Small intestine (tissue), 7 donors: ENCODE measurements around the gene RARB. TPM values are rescaled to one million over a fixed set of nuclear protein-coding genes. Genes with fewer than 3 reads are reported as not detected.
A peak's percentile ranks its signal among the peaks of the same experiment; 100 is the strongest.

Experiments used
- DNase-seq, 2 donors: peaks; one replicate each; pipeline versions ENCODE4 v3.0.0 to v3.0.0-alpha.2; 2013
- FAIRE-seq: peaks from 2 replicates; lab custom pipeline; 2012; peaks lifted over from hg19 to GRCh38; lab: Jason Lieb, UNC
- H3K27ac ChIP-seq, 3 donors: one replicate each; pipeline ENCODE4 v1.5.1; 2013; ENCODE audit warnings: low read length in 2 of 3, mild to moderate bottlenecking in 2 of 3, control low read depth in 1 of 3, inconsistent platforms in 1 of 3, low read depth in 1 of 3, moderate library complexity in 1 of 3
- H3K27me3 ChIP-seq, 3 donors: one replicate each; pipeline ENCODE4 v1.6.1; 2013; ENCODE audit warnings: low read length in 3 of 3, inconsistent platforms in 1 of 3; ENCODE audit not compliant: control insufficient read depth in 3 of 3, insufficient read depth in 3 of 3
- H3K36me3 ChIP-seq, 3 donors: one replicate each; pipeline ENCODE4 v1.6.1; 2013; ENCODE audit warnings: low read length in 3 of 3, inconsistent platforms in 1 of 3, low read depth in 1 of 3, mild to moderate bottlenecking in 1 of 3, moderate library complexity in 1 of 3; ENCODE audit not compliant: control insufficient read depth in 3 of 3, insufficient read depth in 2 of 3
- H3K4me1 ChIP-seq, 3 donors: one replicate each; pipeline ENCODE4 v1.6.1; 2013; ENCODE audit warnings: low read length in 2 of 3, inconsistent platforms in 1 of 3, low read depth in 1 of 3, mild to moderate bottlenecking in 1 of 3, moderate library complexity in 1 of 3; ENCODE audit not compliant: control insufficient read depth in 3 of 3, insufficient read depth in 2 of 3
- H3K4me3 ChIP-seq, 3 donors: one replicate each; pipeline ENCODE4 v1.5.1; 2013; ENCODE audit warnings: low read length in 3 of 3, control low read depth in 1 of 3, inconsistent platforms in 1 of 3, low read depth in 1 of 3, mild to moderate bottlenecking in 1 of 3, moderate library complexity in 1 of 3
- H3K9me3 ChIP-seq, 2 donors: one replicate each; pipeline ENCODE4 v1.6.1; 2013; ENCODE audit warnings: low read depth in 1 of 2, low read length in 1 of 2; ENCODE audit not compliant: control insufficient read depth in 2 of 2, insufficient read depth in 1 of 2
- WGBS, 3 donors: extraction: QIAGEN DNeasy Blood & Tissue Kit; methylation state at CpG; one replicate each; pipeline ENCODE4 v1.1.7; 2013; 5-methylcytosine and 5-hydroxymethylcytosine counted together
- polyA plus RNA-seq, 4 donors: library from polyadenylated mRNA; stranded (reverse) in 3 of 4; unstranded in 1 of 4; fragments of 200-250 nt in 3 of 4; fragments of 120-200 nt in 1 of 4; gene quantifications; one replicate each; pipeline versions ENCODE4 v1.2.1 to v1.2.3, GENCODE V29; 2013
- donor health status: healthy with polysubstance abuse.
- donor health status: control.
- donor health status: control.
- donor health status: Bipolar disorder and iron deficiency.
- donor health status: healthy.

Gene RARB
- polyA plus RNA-seq, 4 donors = 0.27 to 9.0 (median 0.89) TPM

- peaks cover 0 to 6% of the 10 kb centered on the region in 2 donors for H3K9me3 ChIP-seq
- H3K27ac ChIP-seq = peak overlapping the region in 1 of 3 donors; percentile 73
- no peaks in the 10 kb centered on the region for H3K27me3 ChIP-seq
- H3K36me3 ChIP-seq = no peaks in the 10 kb centered on the region
- H3K4me1 ChIP-seq = peaks cover 0 to 24% (median 0%) of the 10 kb centered on the region in 3 donors
- DNase-seq (peak; percentile 23 to 74), FAIRE-seq (no peak)
- no peak overlapping the region for H3K4me3 ChIP-seq
Measured at GRCh38 chr3:25412269-25412668, 15.8 kb upstream of the RARB start.

- H3K4me1 ChIP-seq = peaks cover 0 to 18% (median 0%) of the 10 kb centered on the region in 3 donors
- no peak overlapping the region for H3K4me3 ChIP-seq
- H3K9me3 ChIP-seq = peaks cover 0 to 13% of the 10 kb centered on the region in 2 donors
- H3K36me3 ChIP-seq = no peaks in the 10 kb centered on the region
- WGBS, 3 donors = 78 to 87% (median 81%) methylated on average over 6 of the region's 6 CpGs
- FAIRE-seq (no peak), DNase-seq (peak in 1 of 2 donors; percentile 40)
- H3K27ac ChIP-seq = peak overlapping the region in 1 of 3 donors; percentile 54
- H3K27me3 ChIP-seq = no peaks in the 10 kb centered on the region
Measured at GRCh38 chr3:25416176-25416575, 11.9 kb upstream of the RARB start.

GRCh38 chr3:25418596-25418995 is 9.5 kb upstream of the RARB start:
- FAIRE-seq (no peak), DNase-seq (no peak)
- H3K27me3 ChIP-seq = no peaks in the 10 kb centered on the region
- peaks cover 0 to 10% (median 0%) of the 10 kb centered on the region in 3 donors for H3K4me1 ChIP-seq
- no peak overlapping the region for H3K27ac ChIP-seq
- 81 to 100% (median 89%) methylated on average over 1 of the region's 1 CpG for WGBS, 3 donors
- no peak overlapping the region for H3K4me3 ChIP-seq
- peaks cover 0 to 13% of the 10 kb centered on the region in 2 donors for H3K9me3 ChIP-seq
- H3K36me3 ChIP-seq = no peaks in the 10 kb centered on the region

- WGBS, 3 donors = 52 to 76% (median 73%) methylated on average over 1 of the region's 1 CpG
Measured at GRCh38 chr3:25419251-25419650, 8.8 kb upstream of the RARB start.

GRCh38 chr3:25420147-25420546 is 7.9 kb upstream of the RARB start:
- Histone ChIP-seq H3K27ac (no peak overlapping the region), H3K36me3 (no peaks in the 10 kb centered on the region), H3K4me3 (no peak overlapping the region), H3K27me3 (no peaks in the 10 kb centered on the region), H3K4me1 (peaks cover 0 to 23% (median 0%) of the 10 kb centered on the region in 3 donors), H3K9me3 (peaks cover 0 to 13% of the 10 kb centered on the region in 2 donors)
- DNase-seq = no peak
- no peak for FAIRE-seq

More at GRCh38 chr3:25419251-25419650, 8.8 kb upstream of the RARB start:
- peaks cover 0 to 13% of the 10 kb centered on the region in 2 donors for H3K9me3 ChIP-seq
- FAIRE-seq = no peak
- H3K36me3 ChIP-seq = no peaks in the 10 kb centered on the region
- no peaks in the 10 kb centered on the region for H3K27me3 ChIP-seq
- no peak for DNase-seq
- H3K4me1 ChIP-seq = peaks cover 0 to 17% (median 0%) of the 10 kb centered on the region in 3 donors
- H3K4me3 ChIP-seq = no peak overlapping the region
- no peak overlapping the region for H3K27ac ChIP-seq

- H3K9me3 ChIP-seq = peaks cover 0 to 13% of the 10 kb centered on the region in 2 donors
- H3K27me3 ChIP-seq = no peaks in the 10 kb centered on the region
- DNase-seq (peak in 1 of 2 donors; percentile 28), FAIRE-seq (no peak)
- no peaks in the 10 kb centered on the region for H3K36me3 ChIP-seq
- H3K4me1 ChIP-seq = peaks cover 0 to 23% (median 0%) of the 10 kb centered on the region in 3 donors
- peak overlapping the region in 1 of 3 donors; percentile 69 for H3K27ac ChIP-seq
- no peak overlapping the region for H3K4me3 ChIP-seq
Measured at GRCh38 chr3:25420885-25421284, 7.2 kb upstream of the RARB start.

- FAIRE-seq (no peak), DNase-seq (peak; percentile 34 to 88)
- Histone ChIP-seq H3K36me3 (no peaks in the 10 kb centered on the region), H3K27ac (peak overlapping the region in 1 of 3 donors; percentile 69), H3K4me1 (peaks cover 0 to 28% (median 0%) of the 10 kb centered on the region in 3 donors), H3K4me3 (no peak overlapping the region), H3K9me3 (peaks cover 0 to 12% of the 10 kb centered on the region in 2 donors), H3K27me3 (no peaks in the 10 kb centered on the region)
- WGBS, 3 donors = 42 to 62% (median 49%) methylated on average over 2 of the region's 2 CpGs
Measured at GRCh38 chr3:25421747-25422146, 6.3 kb upstream of the RARB start.

GRCh38 chr3:25423780-25424588 is 4.1 kb upstream of the RARB start:
- DNase-seq (no peak), FAIRE-seq (no peak)

More at GRCh38 chr3:25423780-25424588, 4.1 kb upstream of the RARB start:
- peak overlapping the region in 1 of 3 donors; percentile 24 for H3K27ac ChIP-seq
- no peaks in the 10 kb centered on the region for H3K27me3 ChIP-seq
- H3K4me1 ChIP-seq = peaks cover 0 to 34% (median 2%) of the 10 kb centered on the region in 3 donors
- 63 to 73% (median 72%) methylated on average over 9 of the region's 9 CpGs for WGBS, 3 donors
- H3K4me3 ChIP-seq = no peak overlapping the region
- no peaks in the 10 kb centered on the region for H3K9me3 ChIP-seq
- H3K36me3 ChIP-seq = no peaks in the 10 kb centered on the region
